Liver (tissue), 9 donors: ENCODE results near the gene MRPL40. TPM values are rescaled to one million over a fixed set of nuclear protein-coding genes. Genes with fewer than 3 reads are reported as not detected.

Source experiments
- DNase-seq: peaks from one replicate; pipeline ENCODE4 v3.0.0-alpha.2; 2017; ENCODE audit warnings: low spot score
- H3K27ac ChIP-seq, 2 donors: one replicate each; pipeline ENCODE4 v1.7.0; 2013; ENCODE audit warnings: inconsistent platforms in 2 of 2, low read length in 2 of 2, control low read depth in 1 of 2, low read depth in 1 of 2, mild to moderate bottlenecking in 1 of 2
- H3K27me3 ChIP-seq, 4 donors: one replicate each; pipeline versions ENCODE4 v1.6.1 to v1.7.0; 2013; ENCODE audit warnings: low read length in 3 of 4, inconsistent platforms in 1 of 4, mild to moderate bottlenecking in 1 of 4, moderate library complexity in 1 of 4; ENCODE audit not compliant: control insufficient read depth in 4 of 4, insufficient read depth in 4 of 4
- H3K36me3 ChIP-seq, 4 donors: one replicate each; pipeline versions ENCODE4 v1.6.1 to v1.7.0; 2013; ENCODE audit warnings: low read length in 3 of 4, mild to moderate bottlenecking in 3 of 4, low read depth in 1 of 4, moderate library complexity in 1 of 4; ENCODE audit not compliant: control insufficient read depth in 4 of 4, insufficient read depth in 3 of 4
- H3K4me1 ChIP-seq, 4 donors: one replicate each; pipeline versions ENCODE4 v1.6.1 to v1.7.0; 2013; ENCODE audit warnings: low read length in 3 of 4, mild to moderate bottlenecking in 3 of 4, moderate library complexity in 1 of 4; ENCODE audit not compliant: control insufficient read depth in 4 of 4, insufficient read depth in 4 of 4
- H3K4me3 ChIP-seq, 3 donors: one replicate each; pipeline versions ENCODE4 v1.6.1 to v1.7.0; 2013; ENCODE audit warnings: low read length in 3 of 3, control low read depth in 1 of 3, low read depth in 1 of 3, mild to moderate bottlenecking in 1 of 3
- H3K9ac ChIP-seq, 2 donors: one replicate each; pipeline ENCODE4 v1.7.0; 2013; ENCODE audit warnings: low read length in 2 of 2, mild to moderate bottlenecking in 2 of 2, moderate library complexity in 2 of 2, control low read depth in 1 of 2, low read depth in 1 of 2
- H3K9me3 ChIP-seq, 4 donors: one replicate each; pipeline versions ENCODE4 v1.6.1 to v1.7.0; 2013; ENCODE audit warnings: low read length in 3 of 4; ENCODE audit not compliant: control insufficient read depth in 4 of 4
- ATF3 ChIP-seq: IDR thresholded peaks from 2 replicates; pipeline ENCODE4 v1.6.1; 2016; ENCODE audit warnings: antibody characterized with exemption
- EGR1 ChIP-seq, 2 donors: IDR thresholded peaks; 2 replicates each; pipeline ENCODE4 v1.6.1; 2016 to 2018; ENCODE audit warnings: antibody characterized with exemption in 2 of 2, low read depth in 2 of 2
- FOXA2 ChIP-seq: IDR thresholded peaks from 2 replicates; pipeline ENCODE4 v1.6.1; 2016; ENCODE audit warnings: antibody characterized with exemption
- HNF4A ChIP-seq, 2 donors: conservative IDR thresholded peaks; 2 replicates each; pipeline ENCODE4 v1.6.1; 2016; ENCODE audit warnings: antibody characterized with exemption in 2 of 2, mild to moderate bottlenecking in 2 of 2
- JUND ChIP-seq, 2 donors: IDR thresholded peaks; 2 replicates each; pipeline ENCODE4 v1.6.1; 2016; ENCODE audit warnings: antibody characterized with exemption in 2 of 2
- MAX ChIP-seq: IDR thresholded peaks from 2 replicates; pipeline ENCODE4 v1.6.1; 2016; ENCODE audit warnings: antibody characterized with exemption
- NR2F2 ChIP-seq: IDR thresholded peaks from 2 replicates; pipeline ENCODE4 v1.6.1; 2016; ENCODE audit warnings: antibody characterized with exemption
- RAD21 ChIP-seq, 2 donors: IDR thresholded peaks; 2 replicates each; pipeline ENCODE4 v1.6.1; 2016; ENCODE audit warnings: antibody characterized with exemption in 2 of 2, mild to moderate bottlenecking in 2 of 2
- RXRA ChIP-seq, 2 donors: IDR thresholded peaks; 2 replicates each; pipeline ENCODE4 v1.6.1; 2017 to 2018; ENCODE audit warnings: antibody characterized with exemption in 2 of 2, mild to moderate bottlenecking in 1 of 2
- YY1 ChIP-seq: IDR thresholded peaks from 2 replicates; pipeline ENCODE4 v1.6.1; 2016; ENCODE audit warnings: antibody characterized with exemption, mild to moderate bottlenecking
- ZBTB33 ChIP-seq: IDR thresholded peaks from 2 replicates; pipeline ENCODE4 v1.6.1; 2016; ENCODE audit warnings: antibody characterized with exemption
- WGBS: extraction: QIAGEN DNeasy Blood & Tissue Kit; methylation state at CpG from one replicate; pipeline ENCODE4 v1.1.7; 2013; 5-methylcytosine and 5-hydroxymethylcytosine counted together
- polyA plus RNA-seq, 2 donors: library from polyadenylated mRNA; stranded (reverse) in 1 of 2; unstranded in 1 of 2; fragments of 200-250 nt in 1 of 2; fragments of >200 nt in 1 of 2; fragmentation: Nextera tagmentation in 1 of 2; extraction: Ambion mirVana in 1 of 2; gene quantifications; one replicate each; pipeline versions ENCODE4 v1.2.1 to v1.2.3, GENCODE V29; 2013 to 2015
- total RNA-seq, 2 donors: library from RNA; depleted of rRNA; stranded (reverse); fragments of >200 nt; gene quantifications; one replicate each; pipeline ENCODE4 v1.2.3, GENCODE V29; 2014
- donor health status: healthy.
- donor health status: healthy.
- donor health status: healthy.
- donor health status: healthy.
- donor health status: healthy.

MRPL40 gene
- total and polyA plus RNA-seq, 4 donors, result 11.3 to 52.0 (median 27.7) TPM

GRCh38 chr22:19455585-19456370 lies 23.4 kb downstream of the MRPL40 start:
- Histone ChIP-seq H3K27ac (no peak overlapping the region), H3K36me3 (peaks cover 4 to 71% (median 58%) of the 10 kb centered on the region in 4 donors), H3K4me3 (no peak overlapping the region), H3K9me3 (no peaks in the 10 kb centered on the region), H3K27me3 (no peaks in the 10 kb centered on the region), H3K9ac (no peak overlapping the region), H3K4me1 (no peaks in the 10 kb centered on the region)
- no peak for TF ChIP-seq JUND (IDR thresholded peaks at IDR 0.05)
- no peak for DNase-seq
- 69% methylated on average over 4 of the region's 4 CpGs for WGBS

GRCh38 chr22:19456541-19456940 lies 24.2 kb downstream of the MRPL40 start:
- WGBS, result 96% methylated on average over 10 of the region's 10 CpGs
- Histone ChIP-seq H3K9ac (no peak overlapping the region), H3K36me3 (peaks cover 4 to 71% (median 54%) of the 10 kb centered on the region in 4 donors), H3K27ac (no peak overlapping the region), H3K4me1 (no peaks in the 10 kb centered on the region), H3K9me3 (no peaks in the 10 kb centered on the region), H3K4me3 (no peak overlapping the region), H3K27me3 (no peaks in the 10 kb centered on the region)
- DNase-seq, result no peak
- TF ChIP-seq ZBTB33, result no peak
- no peak for TF ChIP-seq FOXA2
- no peak for TF ChIP-seq JUND (IDR thresholded peaks at IDR 0.05)
- TF ChIP-seq RAD21 (IDR thresholded peaks at IDR 0.05), result no peak

GRCh38 chr22:19457828-19458428 lies 25.6 kb downstream of the MRPL40 start:
- Histone ChIP-seq H3K27me3 (no peaks in the 10 kb centered on the region), H3K4me3 (no peak overlapping the region), H3K36me3 (peaks cover 5 to 61% (median 48%) of the 10 kb centered on the region in 4 donors), H3K9me3 (no peaks in the 10 kb centered on the region), H3K9ac (no peak overlapping the region), H3K4me1 (no peaks in the 10 kb centered on the region), H3K27ac (no peak overlapping the region)
- no peak for TF ChIP-seq NR2F2
- no peak for TF ChIP-seq ATF3
- TF ChIP-seq EGR1 (IDR thresholded peaks at IDR 0.05; ENCODE audit: low read depth in 2 of 2), result no peak
- TF ChIP-seq JUND (IDR thresholded peaks at IDR 0.05), result no peak
- TF ChIP-seq RXRA (IDR thresholded peaks at IDR 0.05), result no peak
- no peak for TF ChIP-seq YY1
- no peak for TF ChIP-seq ZBTB33
- TF ChIP-seq MAX, result no peak
- TF ChIP-seq HNF4A (conservative IDR thresholded peaks at IDR 0.05), result no peak
- WGBS, result 98% methylated on average over 8 of the region's 8 CpGs
- DNase-seq, result no peak
